ENCODE data around the gene AFG3L2. TPM values are rescaled to one million over a fixed set of nuclear protein-coding genes. Genes with fewer than 3 reads are reported as not detected.

The AFG3L2 gene
- total RNA-seq, 1 experiment from 2014 or later = 66.7 TPM

- TF ChIP-seq CTCF (IDR thresholded peaks at IDR 0.05 in 2 of 3, conservative IDR thresholded peaks at IDR 0.05 in 1 of 3; ENCODE audit: borderline replicate concordance in 1 of 3, insufficient read depth in 1 of 3, low read depth in 2 of 3, low read length in 2 of 3) (peak; percentile 35 to 70 (median 58); a peak in 5 of 6 replicates), ZNF274 (IDR thresholded peaks at IDR 0.05; ENCODE audit: low read depth, low read length) (no peak), FOSL1 (IDR thresholded peaks at IDR 0.05; ENCODE audit: low read depth) (no peak; the same call in none of the 2 replicates), CBX3 (IDR thresholded peaks at IDR 0.05; ENCODE audit: low read depth) (0 out of 2 replicates have a peak, but pooled peaks have one; percentile 42), ELF1 (IDR thresholded peaks at IDR 0.05; ENCODE audit: borderline replicate concordance, low read depth) (no peak), JUND (IDR thresholded peaks at IDR 0.05) (no peak), ATF3 (IDR thresholded peaks at IDR 0.05) (no peak), EZH2phosphoT487 (IDR thresholded peaks at IDR 0.05; ENCODE audit: borderline replicate concordance) (no peak), CEBPB (IDR thresholded peaks at IDR 0.05; ENCODE audit: low read depth) (no peak), EGR1 (IDR thresholded peaks at IDR 0.05; ENCODE audit: low read depth) (no peak), SRF (IDR thresholded peaks at IDR 0.05; ENCODE audit: low read depth) (no peak), MAX (IDR thresholded peaks at IDR 0.05) (peak; percentile 55; the same call in 1 of the 2 replicates), SP1 (IDR thresholded peaks at IDR 0.05; ENCODE audit: low read depth) (0 out of 2 replicates have a peak, but pooled peaks have one; percentile 7), RAD21 (IDR thresholded peaks at IDR 0.05; ENCODE audit: low read depth) (peak; percentile 84)
- ChIA-PET RAD21 (ENCODE audit: low non-redundant PET in 1 of 2, low total read pairs in 2 of 2, uncharacterized antibody in 2 of 2, unreplicated experiment in 2 of 2) (interaction anchor here in 1 of 2 experiments (1.3 kb wide), 1 partner anchor 94 kb away, joined by 3 read pairs; no protein-coding TSS in a partner anchor), CTCF (interaction anchor here (0.6 to 3.8 kb wide), 5 partner anchors 11 to 651 kb away, joined by 3 to 32 read pairs (median 5); partner anchors contain the start of gene SPIRE1), POLR2A (interaction anchor here (3.2 kb wide), 1 partner anchor 11 kb away, joined by 11 read pairs; no protein-coding TSS in a partner anchor)
- DNase-seq (ENCODE audit: low read depth, low spot score) (peak; percentile 73), ATAC-seq (peak; percentile 63)
- H3K4me3 ChIP-seq (replicated peaks in 1 of 2; ENCODE audit: low read depth in 1 of 2, low read length in 2 of 2) = no peak overlapping the region
- H4K20me1 ChIP-seq (ENCODE audit: insufficient read depth) = no peaks in the 10 kb centered on the region
- intact Hi-C loops (cut with micrococcal nuclease) = loop anchor here (5.0 kb wide), 1 partner anchor 379 kb away; no protein-coding TSS in a partner anchor
- no peak overlapping the region for H2AFZ ChIP-seq (ENCODE audit: low read depth, low read length, poor library complexity, severe bottlenecking)
- H3K9ac ChIP-seq (ENCODE audit: low read length) = no peak overlapping the region
- H3K9me2 ChIP-seq (ENCODE audit: insufficient read depth) = no peaks in the 10 kb centered on the region
- no peak overlapping the region for H3K27ac ChIP-seq (ENCODE audit: low read depth, low read length)
- H3K9me3 ChIP-seq (ENCODE audit: control insufficient read depth in 1 of 2, insufficient read depth in 1 of 2, low read depth in 1 of 2, low read length in 2 of 2) = no peaks in the 10 kb centered on the region
- no TSS peak for BruUV-seq (replicated peaks)
- H3K4me2 ChIP-seq (ENCODE audit: low read length) = peak overlapping the region; percentile 38
- peaks cover 19 to 41% of the 10 kb centered on the region in 2 experiments for H3K4me1 ChIP-seq (ENCODE audit: control insufficient read depth in 1 of 2, insufficient read depth in 2 of 2, low read length in 2 of 2)
- H3K27me3 ChIP-seq (ENCODE audit: insufficient read depth, low read length) = no peaks in the 10 kb centered on the region
- H3K79me2 ChIP-seq (ENCODE audit: insufficient read depth, low read length) = no peaks in the 10 kb centered on the region
- H3K36me3 ChIP-seq (ENCODE audit: control insufficient read depth in 1 of 2, insufficient read depth in 2 of 2, low read length in 2 of 2) = no peaks in the 10 kb centered on the region
Observed at GRCh38 chr18:12283256-12283655, 93.8 kb downstream of the AFG3L2 start.

Data from HCT116 (cell line).